SU-DHL-6 (cell line): Measurements from ENCODE around the gene ANKFY1.

Experiments
- H2AFZ ChIP-seq: fragments of 200-600 bp; sonication (generic); 2 replicates; pipeline ENCODE4 v1.6.1; 2014; ENCODE audit warnings: low read depth, mild to moderate bottlenecking, moderate library complexity, mixed read lengths, antibody characterized with exemption, low read length; ENCODE audit not compliant: severe bottlenecking
- H3F3A ChIP-seq: fragments of 200-600 bp; shearing (Covaris generic); 2 replicates; pipeline ENCODE4 v1.6.0; 2016; ENCODE audit warnings: antibody characterized with exemption, mild to moderate bottlenecking; ENCODE audit not compliant: insufficient read depth
- H3K27ac ChIP-seq: fragments of 200-600 bp; sonication (generic); 2 replicates; pipeline ENCODE4 v1.5.1; 2016; ENCODE audit warnings: low read depth, mild to moderate bottlenecking, low read length, moderate library complexity, mixed read lengths
- H3K27me3 ChIP-seq: fragments of 200-600 bp; sonication (generic), shearing (Covaris generic); 2 replicates; pipeline ENCODE4 v1.6.0; 2014; ENCODE audit warnings: mild to moderate bottlenecking, low read length
- H3K36me3 ChIP-seq: fragments of 200-600 bp; sonication (generic); 2 replicates; pipeline ENCODE4 v1.6.1; 2014; ENCODE audit warnings: mild to moderate bottlenecking, low read length, mixed read lengths
- H3K4me2 ChIP-seq: fragments of 300-600, 200-600 bp; shearing (Covaris generic), sonication (generic); 2 replicates; pipeline ENCODE4 v1.6.0; 2014; ENCODE audit warnings: low read length, low read depth, mild to moderate bottlenecking; ENCODE audit not compliant: poor library complexity, severe bottlenecking
- H3K4me3 ChIP-seq: fragments of 200-600 bp; sonication (generic); 2 replicates; pipeline ENCODE4 v1.5.1; 2014; ENCODE audit warnings: antibody characterized with exemption, low read length, mild to moderate bottlenecking, mixed read lengths; ENCODE audit not compliant: insufficient read depth, poor library complexity, severe bottlenecking
- H3K79me2 ChIP-seq: fragments of 200-600 bp; sonication (generic); 2 replicates; pipeline ENCODE4 v1.6.1; 2014; ENCODE audit warnings: mild to moderate bottlenecking, low read length, moderate library complexity; ENCODE audit not compliant: insufficient read depth
- H3K9ac ChIP-seq: fragments of 200-600 bp; sonication (generic); 2 replicates; pipeline ENCODE4 v1.7.0; 2014; ENCODE audit warnings: mild to moderate bottlenecking, low read length
- H3K9me2 ChIP-seq: fragments of 200-600 bp; sonication (generic); replicated peaks from 2 replicates; pipeline ENCODE4 v1.6.1; 2014; ENCODE audit warnings: low read length; ENCODE audit not compliant: insufficient read depth
- H3K9me3 ChIP-seq: fragments of 200-600 bp; sonication (generic); 2 replicates; pipeline ENCODE4 v1.6.1; 2014; ENCODE audit warnings: low read length, mixed read lengths; ENCODE audit not compliant: insufficient read depth
- H4K20me1 ChIP-seq: fragments of 200-600 bp; sonication (generic); 2 replicates; pipeline ENCODE4 v1.6.1; 2014; ENCODE audit warnings: low read depth, mild to moderate bottlenecking, antibody characterized with exemption, low read length, moderate library complexity, mixed read lengths
- EZH2phosphoT487 ChIP-seq: fragments of 200-600 bp; sonication (generic), shearing (Covaris generic); conservative IDR thresholded peaks from 2 replicates; pipeline ENCODE4 v1.6.1; 2018; ENCODE audit warnings: mild to moderate bottlenecking, antibody characterized with exemption, low read length, moderate library complexity, mixed read lengths
- TF ChIP-seq, protein P1 (sequence below): fragments of 200-600 bp; sonication (generic); IDR thresholded peaks from one replicate; pipeline ENCODE4 v1.5.1; 2017; ENCODE audit warnings: antibody characterized with exemption, mild to moderate bottlenecking, low read length, moderate library complexity; ENCODE audit not compliant: insufficient read depth, poor library complexity, severe bottlenecking

Gene ANKFY1

DNA sequence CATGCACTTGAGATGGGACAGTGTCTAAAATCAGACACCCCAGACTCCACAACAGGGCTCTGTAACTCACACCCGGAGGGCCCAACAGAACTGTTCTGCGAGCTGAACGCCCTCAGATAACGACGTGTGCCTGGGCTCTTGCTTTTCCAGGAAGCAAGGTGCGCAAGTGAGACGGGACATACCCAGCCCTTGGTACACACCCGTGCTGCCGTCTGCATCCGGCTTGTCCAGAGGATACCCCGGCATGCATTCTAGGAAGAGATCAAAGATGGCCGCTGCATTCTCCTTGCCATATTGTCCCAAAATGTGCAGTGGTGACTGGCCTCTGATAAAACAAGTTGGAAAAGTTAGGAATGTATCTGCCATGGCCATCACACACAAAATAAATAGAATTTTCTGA lies 91.4 kb downstream of the ANKFY1 start:
- Histone ChIP-seq H3K4me2 (no peak overlapping the region), H3K9me2 (no peaks in the 10 kb centered on the region), H3K27ac (no peak overlapping the region), H3K27me3 (no peaks in the 10 kb centered on the region), H3F3A (no peaks in the 10 kb centered on the region), H3K79me2 (no peaks in the 10 kb centered on the region), H3K9me3 (no peaks in the 10 kb centered on the region), H3K36me3 (peaks cover 6% of the 10 kb centered on the region; the same call in 1 of the 2 replicates), H3K9ac (no peak overlapping the region), H2AFZ (no peak overlapping the region), H3K4me3 (no peak overlapping the region), H4K20me1 (no peaks in the 10 kb centered on the region)
- TF ChIP-seq EZH2phosphoT487 = no peak
- TF ChIP-seq, protein P1, sequence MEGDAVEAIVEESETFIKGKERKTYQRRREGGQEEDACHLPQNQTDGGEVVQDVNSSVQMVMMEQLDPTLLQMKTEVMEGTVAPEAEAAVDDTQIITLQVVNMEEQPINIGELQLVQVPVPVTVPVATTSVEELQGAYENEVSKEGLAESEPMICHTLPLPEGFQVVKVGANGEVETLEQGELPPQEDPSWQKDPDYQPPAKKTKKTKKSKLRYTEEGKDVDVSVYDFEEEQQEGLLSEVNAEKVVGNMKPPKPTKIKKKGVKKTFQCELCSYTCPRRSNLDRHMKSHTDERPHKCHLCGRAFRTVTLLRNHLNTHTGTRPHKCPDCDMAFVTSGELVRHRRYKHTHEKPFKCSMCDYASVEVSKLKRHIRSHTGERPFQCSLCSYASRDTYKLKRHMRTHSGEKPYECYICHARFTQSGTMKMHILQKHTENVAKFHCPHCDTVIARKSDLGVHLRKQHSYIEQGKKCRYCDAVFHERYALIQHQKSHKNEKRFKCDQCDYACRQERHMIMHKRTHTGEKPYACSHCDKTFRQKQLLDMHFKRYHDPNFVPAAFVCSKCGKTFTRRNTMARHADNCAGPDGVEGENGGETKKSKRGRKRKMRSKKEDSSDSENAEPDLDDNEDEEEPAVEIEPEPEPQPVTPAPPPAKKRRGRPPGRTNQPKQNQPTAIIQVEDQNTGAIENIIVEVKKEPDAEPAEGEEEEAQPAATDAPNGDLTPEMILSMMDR = no peak

DNA sequence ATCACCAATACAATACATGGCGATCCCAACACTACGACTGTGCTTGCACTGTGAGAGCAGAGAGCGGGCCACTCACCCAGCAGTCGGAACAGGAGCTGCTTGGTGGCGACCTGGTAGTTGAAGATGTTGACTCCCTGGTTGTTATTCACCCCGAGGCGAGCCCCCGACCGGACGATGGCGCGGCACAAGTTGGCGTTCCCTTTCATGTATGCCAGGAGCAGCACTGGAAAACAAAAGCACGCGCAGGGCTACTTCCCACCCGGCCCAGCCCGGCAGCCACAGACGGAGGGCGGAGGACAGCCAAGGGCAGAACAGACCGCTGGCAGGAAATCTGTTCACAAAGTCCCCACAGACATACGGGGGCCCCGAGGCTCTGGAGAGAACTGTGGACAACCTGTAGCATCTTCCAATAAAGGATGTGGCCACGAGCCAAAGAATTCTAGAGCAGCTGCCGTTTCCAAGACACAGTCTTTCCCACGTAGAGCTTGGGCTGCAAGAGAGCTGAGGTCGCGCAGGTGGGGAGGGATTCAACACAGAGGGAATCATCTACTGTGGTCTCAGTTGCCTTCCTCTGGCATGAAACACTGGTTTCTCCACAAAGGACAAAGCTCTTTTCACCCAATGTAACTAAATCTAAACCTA lies 93.0 kb downstream of the ANKFY1 start:
- H3F3A ChIP-seq = no peaks in the 10 kb centered on the region
- H3K36me3 ChIP-seq = no peaks in the 10 kb centered on the region; the same call in 1 of the 2 replicates
- H3K4me2 ChIP-seq = no peak overlapping the region
- no peak overlapping the region for H3K4me3 ChIP-seq
- H2AFZ ChIP-seq = no peak overlapping the region
- no peaks in the 10 kb centered on the region for H3K27me3 ChIP-seq
- no peak overlapping the region for H3K27ac ChIP-seq
- no peaks in the 10 kb centered on the region for H4K20me1 ChIP-seq
- no peaks in the 10 kb centered on the region for H3K9me3 ChIP-seq
- H3K9me2 ChIP-seq = no peaks in the 10 kb centered on the region
- TF ChIP-seq, protein P1 = no peak
- TF ChIP-seq EZH2phosphoT487 = no peak
- H3K9ac ChIP-seq = no peak overlapping the region
- no peaks in the 10 kb centered on the region for H3K79me2 ChIP-seq

DNA sequence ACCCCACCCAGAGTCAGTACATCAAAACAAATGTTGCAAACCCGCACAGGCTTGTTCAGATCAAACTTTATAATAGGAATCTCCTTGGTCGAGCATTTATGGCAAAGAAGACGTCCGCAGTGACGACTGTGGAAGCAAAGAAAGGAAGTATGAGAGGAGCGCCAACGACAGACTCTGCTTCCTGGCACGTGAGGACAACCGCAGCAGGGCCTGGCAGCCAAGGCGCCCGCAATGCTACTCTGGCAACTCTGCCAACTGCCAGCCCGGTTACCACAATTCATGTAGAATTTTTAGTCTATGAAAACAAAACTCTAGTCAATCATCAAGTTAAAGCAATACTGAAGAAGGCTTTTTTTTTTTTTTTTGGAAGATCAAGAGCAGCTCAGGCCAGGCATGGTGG lies 96.0 kb downstream of the ANKFY1 start:
- H3K36me3 ChIP-seq = no peaks in the 10 kb centered on the region
- H2AFZ ChIP-seq = no peak overlapping the region
- TF ChIP-seq, protein P1 = no peak
- TF ChIP-seq EZH2phosphoT487 = no peak
- H3K79me2 ChIP-seq = no peaks in the 10 kb centered on the region
- no peak overlapping the region for H3K9ac ChIP-seq
- no peak overlapping the region for H3K4me2 ChIP-seq
- no peaks in the 10 kb centered on the region for H3K9me2 ChIP-seq
- H3F3A ChIP-seq = 0 out of 2 replicates have a peak, but pooled peaks cover 4% of the 10 kb centered on the region
- no peak overlapping the region for H3K4me3 ChIP-seq
- H3K27me3 ChIP-seq = no peaks in the 10 kb centered on the region
- no peak overlapping the region for H3K27ac ChIP-seq
- H4K20me1 ChIP-seq = no peaks in the 10 kb centered on the region
- no peaks in the 10 kb centered on the region for H3K9me3 ChIP-seq
